ENCODE data around the gene RBBP4. TPM values are rescaled to one million over a fixed set of nuclear protein-coding genes. Genes with fewer than 3 reads are reported as not detected.

Gene RBBP4
- total and polyA plus RNA-seq, 2 of the 13 experiments (the other 11 are each of a cell fraction or from before 2014, with no cell fraction given) = 64.4 to 166 TPM

DNA sequence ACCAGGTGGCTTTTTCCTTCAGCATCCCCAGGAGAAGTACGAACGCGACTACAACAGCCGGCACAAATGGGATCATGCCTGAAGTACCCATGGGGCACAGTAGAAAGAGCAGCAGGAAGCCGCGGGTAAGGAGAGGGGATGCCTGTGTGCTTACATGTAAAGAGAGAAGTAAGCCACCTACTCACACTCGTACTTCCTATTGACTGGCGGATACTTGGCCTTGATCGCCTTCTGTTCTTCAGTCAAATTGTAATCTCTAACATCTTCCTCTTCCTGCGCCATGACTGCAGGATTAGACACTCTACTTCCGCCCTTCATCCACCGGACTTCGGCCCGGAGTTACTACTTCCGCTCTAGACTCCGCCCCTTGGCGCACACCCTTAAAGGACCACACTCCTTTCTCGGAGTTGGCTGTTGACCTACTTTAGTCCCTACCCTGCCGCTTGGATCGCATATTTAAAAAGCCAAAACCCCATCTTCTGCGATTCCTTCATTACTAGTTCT is 708 bp upstream of the RBBP4 start, which contains the start of gene ZBTB8OS (continued):
- TF ChIP-seq ZNF17 (CRISPR knock-in tag; IDR thresholded peaks at IDR 0.05) (no peak), ZNF205 (CRISPR knock-in tag; IDR thresholded peaks at IDR 0.05) (0 out of 2 replicates have a peak, but pooled peaks have one; percentile 16), ZFP37 (CRISPR knock-in tag; IDR thresholded peaks at IDR 0.05; ENCODE audit: borderline replicate concordance) (no peak), NFYB (CRISPR knock-in tag; IDR thresholded peaks at IDR 0.05) (no peak), EEA1 (CRISPR knock-in tag; IDR thresholded peaks at IDR 0.05; ENCODE audit: borderline replicate concordance) (no peak), HNF4A (CRISPR knock-in tag; IDR thresholded peaks at IDR 0.05) (peak; percentile 77), ZNF839 (CRISPR knock-in tag; IDR thresholded peaks at IDR 0.05; ENCODE audit: borderline replicate concordance) (no peak), ZNF670 (CRISPR knock-in tag; IDR thresholded peaks at IDR 0.05; ENCODE audit: borderline replicate concordance) (no peak), ADNP (CRISPR knock-in tag; IDR thresholded peaks at IDR 0.05) (no peak), TP53 (CRISPR knock-in tag; conservative IDR thresholded peaks at IDR 0.05) (no peak), HOXA3 (CRISPR knock-in tag; IDR thresholded peaks at IDR 0.05) (no peak; the same call in none of the 2 replicates), FOXC1 (CRISPR knock-in tag; IDR thresholded peaks at IDR 0.05; ENCODE audit: borderline replicate concordance) (no peak), MTF2 (CRISPR knock-in tag; IDR thresholded peaks at IDR 0.05; ENCODE audit: borderline replicate concordance) (no peak), ERF (CRISPR knock-in tag; IDR thresholded peaks at IDR 0.05) (0 out of 2 replicates have a peak, but pooled peaks have one; percentile 10), TBX2 (CRISPR knock-in tag; IDR thresholded peaks at IDR 0.05; ENCODE audit: borderline replicate concordance) (no peak), TARDBP (CRISPR knock-in tag; IDR thresholded peaks at IDR 0.05) (no peak)
- TF ChIP-seq, protein P1, sequence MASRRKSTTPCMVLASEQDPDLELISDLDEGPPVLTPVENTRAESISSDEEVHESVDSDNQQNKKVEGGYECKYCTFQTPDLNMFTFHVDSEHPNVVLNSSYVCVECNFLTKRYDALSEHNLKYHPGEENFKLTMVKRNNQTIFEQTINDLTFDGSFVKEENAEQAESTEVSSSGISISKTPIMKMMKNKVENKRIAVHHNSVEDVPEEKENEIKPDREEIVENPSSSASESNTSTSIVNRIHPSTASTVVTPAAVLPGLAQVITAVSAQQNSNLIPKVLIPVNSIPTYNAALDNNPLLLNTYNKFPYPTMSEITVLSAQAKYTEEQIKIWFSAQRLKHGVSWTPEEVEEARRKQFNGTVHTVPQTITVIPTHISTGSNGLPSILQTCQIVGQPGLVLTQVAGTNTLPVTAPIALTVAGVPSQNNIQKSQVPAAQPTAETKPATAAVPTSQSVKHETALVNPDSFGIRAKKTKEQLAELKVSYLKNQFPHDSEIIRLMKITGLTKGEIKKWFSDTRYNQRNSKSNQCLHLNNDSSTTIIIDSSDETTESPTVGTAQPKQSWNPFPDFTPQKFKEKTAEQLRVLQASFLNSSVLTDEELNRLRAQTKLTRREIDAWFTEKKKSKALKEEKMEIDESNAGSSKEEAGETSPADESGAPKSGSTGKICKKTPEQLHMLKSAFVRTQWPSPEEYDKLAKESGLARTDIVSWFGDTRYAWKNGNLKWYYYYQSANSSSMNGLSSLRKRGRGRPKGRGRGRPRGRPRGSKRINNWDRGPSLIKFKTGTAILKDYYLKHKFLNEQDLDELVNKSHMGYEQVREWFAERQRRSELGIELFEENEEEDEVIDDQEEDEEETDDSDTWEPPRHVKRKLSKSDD (CRISPR knock-in tag; IDR thresholded peaks at IDR 0.05; ENCODE audit: low read depth) = no peak
- TF ChIP-seq, protein P2, sequence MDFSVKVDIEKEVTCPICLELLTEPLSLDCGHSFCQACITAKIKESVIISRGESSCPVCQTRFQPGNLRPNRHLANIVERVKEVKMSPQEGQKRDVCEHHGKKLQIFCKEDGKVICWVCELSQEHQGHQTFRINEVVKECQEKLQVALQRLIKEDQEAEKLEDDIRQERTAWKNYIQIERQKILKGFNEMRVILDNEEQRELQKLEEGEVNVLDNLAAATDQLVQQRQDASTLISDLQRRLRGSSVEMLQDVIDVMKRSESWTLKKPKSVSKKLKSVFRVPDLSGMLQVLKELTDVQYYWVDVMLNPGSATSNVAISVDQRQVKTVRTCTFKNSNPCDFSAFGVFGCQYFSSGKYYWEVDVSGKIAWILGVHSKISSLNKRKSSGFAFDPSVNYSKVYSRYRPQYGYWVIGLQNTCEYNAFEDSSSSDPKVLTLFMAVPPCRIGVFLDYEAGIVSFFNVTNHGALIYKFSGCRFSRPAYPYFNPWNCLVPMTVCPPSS (IDR thresholded peaks at IDR 0.05) = no peak
- TF ChIP-seq, protein P3, sequence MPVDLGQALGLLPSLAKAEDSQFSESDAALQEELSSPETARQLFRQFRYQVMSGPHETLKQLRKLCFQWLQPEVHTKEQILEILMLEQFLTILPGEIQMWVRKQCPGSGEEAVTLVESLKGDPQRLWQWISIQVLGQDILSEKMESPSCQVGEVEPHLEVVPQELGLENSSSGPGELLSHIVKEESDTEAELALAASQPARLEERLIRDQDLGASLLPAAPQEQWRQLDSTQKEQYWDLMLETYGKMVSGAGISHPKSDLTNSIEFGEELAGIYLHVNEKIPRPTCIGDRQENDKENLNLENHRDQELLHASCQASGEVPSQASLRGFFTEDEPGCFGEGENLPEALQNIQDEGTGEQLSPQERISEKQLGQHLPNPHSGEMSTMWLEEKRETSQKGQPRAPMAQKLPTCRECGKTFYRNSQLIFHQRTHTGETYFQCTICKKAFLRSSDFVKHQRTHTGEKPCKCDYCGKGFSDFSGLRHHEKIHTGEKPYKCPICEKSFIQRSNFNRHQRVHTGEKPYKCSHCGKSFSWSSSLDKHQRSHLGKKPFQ (CRISPR knock-in tag; IDR thresholded peaks at IDR 0.05; ENCODE audit: insufficient replicate concordance) = no peak
- TF ChIP-seq, protein P4, sequence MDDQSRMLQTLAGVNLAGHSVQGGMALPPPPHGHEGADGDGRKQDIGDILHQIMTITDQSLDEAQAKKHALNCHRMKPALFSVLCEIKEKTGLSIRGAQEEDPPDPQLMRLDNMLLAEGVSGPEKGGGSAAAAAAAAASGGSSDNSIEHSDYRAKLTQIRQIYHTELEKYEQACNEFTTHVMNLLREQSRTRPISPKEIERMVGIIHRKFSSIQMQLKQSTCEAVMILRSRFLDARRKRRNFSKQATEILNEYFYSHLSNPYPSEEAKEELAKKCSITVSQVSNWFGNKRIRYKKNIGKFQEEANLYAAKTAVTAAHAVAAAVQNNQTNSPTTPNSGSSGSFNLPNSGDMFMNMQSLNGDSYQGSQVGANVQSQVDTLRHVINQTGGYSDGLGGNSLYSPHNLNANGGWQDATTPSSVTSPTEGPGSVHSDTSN (CRISPR knock-in tag; IDR thresholded peaks at IDR 0.05; ENCODE audit: borderline replicate concordance) = no peak
- TF ChIP-seq, protein P5, sequence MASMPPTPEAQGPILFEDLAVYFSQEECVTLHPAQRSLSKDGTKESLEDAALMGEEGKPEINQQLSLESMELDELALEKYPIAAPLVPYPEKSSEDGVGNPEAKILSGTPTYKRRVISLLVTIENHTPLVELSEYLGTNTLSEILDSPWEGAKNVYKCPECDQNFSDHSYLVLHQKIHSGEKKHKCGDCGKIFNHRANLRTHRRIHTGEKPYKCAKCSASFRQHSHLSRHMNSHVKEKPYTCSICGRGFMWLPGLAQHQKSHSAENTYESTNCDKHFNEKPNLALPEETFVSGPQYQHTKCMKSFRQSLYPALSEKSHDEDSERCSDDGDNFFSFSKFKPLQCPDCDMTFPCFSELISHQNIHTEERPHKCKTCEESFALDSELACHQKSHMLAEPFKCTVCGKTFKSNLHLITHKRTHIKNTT (CRISPR knock-in tag; IDR thresholded peaks at IDR 0.05) = no peak
- TF ChIP-seq, protein P6, sequence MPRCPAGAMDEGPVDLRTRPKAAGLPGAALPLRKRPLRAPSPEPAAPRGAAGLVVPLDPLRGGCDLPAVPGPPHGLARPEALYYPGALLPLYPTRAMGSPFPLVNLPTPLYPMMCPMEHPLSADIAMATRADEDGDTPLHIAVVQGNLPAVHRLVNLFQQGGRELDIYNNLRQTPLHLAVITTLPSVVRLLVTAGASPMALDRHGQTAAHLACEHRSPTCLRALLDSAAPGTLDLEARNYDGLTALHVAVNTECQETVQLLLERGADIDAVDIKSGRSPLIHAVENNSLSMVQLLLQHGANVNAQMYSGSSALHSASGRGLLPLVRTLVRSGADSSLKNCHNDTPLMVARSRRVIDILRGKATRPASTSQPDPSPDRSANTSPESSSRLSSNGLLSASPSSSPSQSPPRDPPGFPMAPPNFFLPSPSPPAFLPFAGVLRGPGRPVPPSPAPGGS (CRISPR knock-in tag; IDR thresholded peaks at IDR 0.05) = no peak
